Esophagus squamous epithelium (tissue), 4 donors: ENCODE measurements around the gene GGCX.

Source experiments
- CTCF ChIP-seq, 6 experiments: fragments of 450-650 bp in 4 of 6; fragments of 200-600 bp in 2 of 6; sonication (generic) in 2 of 6; IDR thresholded peaks; one replicate each; pipeline ENCODE4 v1.5.1; 2016 to 2019; ENCODE audit warnings: antibody characterized with exemption in 6 of 6, mild to moderate bottlenecking in 4 of 6, moderate library complexity in 4 of 6
- POLR2A ChIP-seq, 4 donors: fragments of 450-650 bp; IDR thresholded peaks; one replicate each; pipeline ENCODE4 v1.6.1; 2017; ENCODE audit warnings: antibody characterized with exemption in 4 of 4, mild to moderate bottlenecking in 4 of 4, moderate library complexity in 3 of 4

- TF ChIP-seq CTCF (IDR thresholded peaks at IDR 0.05), result no peak
- TF ChIP-seq POLR2A (IDR thresholded peaks at IDR 0.05), result no peak
Observed at GRCh38 chr2:85554980-85555612, 6.2 kb downstream of the GGCX start.
